Body of pancreas (tissue), 4 donors: Measurements from ENCODE around the gene POU3F2.

Experiments used
- CTCF ChIP-seq, 7 experiments: fragments of 450-650 bp in 4 of 7; fragments of 200-600 bp in 3 of 7; sonication (generic) in 3 of 7; IDR thresholded peaks; one replicate each; pipeline ENCODE4 v1.5.1; 2016 to 2019; ENCODE audit warnings: antibody characterized with exemption in 7 of 7
- POLR2A ChIP-seq, 3 donors: fragments of 450-650 bp; IDR thresholded peaks; one replicate each; pipeline ENCODE4 v1.6.1; 2016; ENCODE audit warnings: antibody characterized with exemption in 3 of 3, mild to moderate bottlenecking in 2 of 3

- TF ChIP-seq CTCF (IDR thresholded peaks at IDR 0.05) (no peak), POLR2A (IDR thresholded peaks at IDR 0.05) (no peak)
Measured at GRCh38 chr6:98846021-98846380, 11.6 kb downstream of the POU3F2 start.
